ENCODE measurements around the gene TDRD10.

Gene TDRD10

GRCh38 chr1:154502066-154502743 lies at the start of gene TDRD10, which contains the start of gene SHE:
Gene TDRD10, plus strand, starts transcription at chr1:154502219. Its CDS starts 4,685 bp downstream, at chr1:154506904.
Gene SHE, minus strand, starts transcription at chr1:154502412. Its CDS starts 386 bp downstream, at chr1:154502026.
- DNase-seq (ENCODE audit: low read depth), result no peak

- DNase-seq (ENCODE audit: low read depth), result no peak
These were observed 48.9 kb upstream of the TDRD10 start for GRCh38 chr1:154453161-154453560.

- no peak for DNase-seq (ENCODE audit: low read depth)
These were observed 48.3 kb upstream of the TDRD10 start for GRCh38 chr1:154453574-154454352.

GRCh38 chr1:154454386-154455120 lies 47.5 kb upstream of the TDRD10 start:
- DNase-seq (ENCODE audit: low read depth), result no peak

GRCh38 chr1:154456631-154457030 lies 45.4 kb upstream of the TDRD10 start:
- DNase-seq (ENCODE audit: low read depth), result no peak

GRCh38 chr1:154459080-154459479 lies 42.9 kb upstream of the TDRD10 start:
- DNase-seq (ENCODE audit: low read depth), result no peak

GRCh38 chr1:154460695-154461260 lies 41.2 kb upstream of the TDRD10 start:
- DNase-seq (ENCODE audit: low read depth), result no peak

- DNase-seq (ENCODE audit: low read depth), result no peak
These were observed 38.5 kb upstream of the TDRD10 start for GRCh38 chr1:154463512-154463990.

- DNase-seq (ENCODE audit: low read depth), result no peak
These were observed 36.3 kb upstream of the TDRD10 start for GRCh38 chr1:154465621-154466195.

GRCh38 chr1:154466206-154466605 lies 35.8 kb upstream of the TDRD10 start:
- DNase-seq (ENCODE audit: low read depth), result no peak

- no peak for DNase-seq (ENCODE audit: low read depth)
These were observed 35.0 kb upstream of the TDRD10 start for GRCh38 chr1:154466921-154467417.

GRCh38 chr1:154467434-154468102 lies 34.5 kb upstream of the TDRD10 start:
- DNase-seq (ENCODE audit: low read depth), result no peak

GRCh38 chr1:154468535-154469250 lies 33.3 kb upstream of the TDRD10 start:
- DNase-seq (ENCODE audit: low read depth), result no peak

GRCh38 chr1:154469844-154470560 lies 32.0 kb upstream of the TDRD10 start:
- no peak for DNase-seq (ENCODE audit: low read depth)

GRCh38 chr1:154471304-154471703 lies 30.7 kb upstream of the TDRD10 start:
- no peak for DNase-seq (ENCODE audit: low read depth)

- DNase-seq (ENCODE audit: low read depth), result peak; percentile 50
These were observed 27.2 kb upstream of the TDRD10 start for GRCh38 chr1:154474802-154475201.

- DNase-seq (ENCODE audit: low read depth), result no peak
These were observed 25.2 kb upstream of the TDRD10 start for GRCh38 chr1:154476791-154477190.

- DNase-seq (ENCODE audit: low read depth), result no peak
These were observed 24.0 kb upstream of the TDRD10 start for GRCh38 chr1:154478013-154478412.

GRCh38 chr1:154478639-154479038 lies 23.4 kb upstream of the TDRD10 start:
- no peak for DNase-seq (ENCODE audit: low read depth)

Measured in non-pigmented ciliary epithelial cell (primary cell).